HCT116 (cell line): ENCODE results near the gene USP48. TPM values are rescaled to one million over a fixed set of nuclear protein-coding genes. Genes with fewer than 3 reads are reported as not detected.

Experiments
- ATAC-seq: fragments of 200-7000 bp; cut with Tn5 transposase; 2 replicates; pipeline ENCODE4 v1.9.1; 2020; ENCODE audit warnings: mild to moderate bottlenecking, moderate library complexity
- BruUV-seq: library from RNA; stranded (reverse); fragments of 400-500 nt; replicated peaks from 2 replicates; lab custom pipeline; 2021; lab: Mats Ljungman, UMichigan
- CTCF ChIA-PET: fragments of 300-600 bp; sonication (Branson Sonifier 250); formaldehyde crosslinking; loops from one replicate; lab custom pipeline; 2021; ENCODE audit warnings: antibody characterized with exemption; lab: Charles Lee
- POLR2A ChIA-PET: fragments of 300-600, 350-600 bp; sonication (Branson Sonifier 250); formaldehyde crosslinking; loops from one replicate; lab custom pipeline; 2021; ENCODE audit warnings: antibody characterized with exemption; lab: Charles Lee
- RAD21 ChIA-PET, 2 experiments: fragments of 300-600 bp; sonication (Branson Sonifier 250); formaldehyde crosslinking; loops; one replicate each; lab custom pipeline; 2023; ENCODE audit warnings: low total read pairs in 2 of 2; ENCODE audit not compliant: uncharacterized antibody in 2 of 2, unreplicated experiment in 2 of 2, low non-redundant PET in 1 of 2; lab: Charles Lee
- DNase-seq: peaks from one replicate; pipeline ENCODE4 v3.0.0-alpha.2; 2010; ENCODE audit warnings: low read depth, low spot score
- H2AFZ ChIP-seq: fragments of 200-600 bp; shearing (Covaris generic), sonication (generic); 2 replicates; pipeline ENCODE4 v1.6.1; 2017; ENCODE audit warnings: low read depth, mixed run types, mixed read lengths, antibody characterized with exemption, low read length; ENCODE audit not compliant: poor library complexity, severe bottlenecking
- H3K27ac ChIP-seq: 2 replicates; pipeline ENCODE4 v1.5.1; 2012; ENCODE audit warnings: low read depth, low read length
- H3K27me3 ChIP-seq: fragments of 200-600 bp; sonication (generic); 2 replicates; pipeline ENCODE4 v1.6.1; 2016; ENCODE audit warnings: mixed run types, low read length, mixed read lengths; ENCODE audit not compliant: insufficient read depth
- H3K36me3 ChIP-seq, 2 experiments: fragments of 200-500 bp in 1 of 2; fragments of 200-600 bp in 1 of 2; sonication (Bioruptor generic) in 1 of 2; sonication (generic) in 1 of 2; 2 replicates each; pipeline versions ENCODE4 v1.5.1 to v1.6.1; 2014 to 2016; ENCODE audit warnings: low read length in 2 of 2, inconsistent platforms in 1 of 2, mixed read lengths in 1 of 2, mixed run types in 1 of 2; ENCODE audit not compliant: insufficient read depth in 2 of 2, control insufficient read depth in 1 of 2
- H3K4me1 ChIP-seq, 2 experiments: fragments of 200-600 bp in 1 of 2; sonication (generic) in 1 of 2; 2 replicates each; pipeline versions ENCODE4 v1.5.1 to v1.6.1; 2012 to 2017; ENCODE audit warnings: low read length in 2 of 2, inconsistent platforms in 1 of 2, mild to moderate bottlenecking in 1 of 2, mixed read lengths in 1 of 2, mixed run types in 1 of 2, moderate library complexity in 1 of 2; ENCODE audit not compliant: insufficient read depth in 2 of 2, control insufficient read depth in 1 of 2
- H3K4me2 ChIP-seq: fragments of 200-600 bp; sonication (generic); 2 replicates; pipeline ENCODE4 v1.6.1; 2017; ENCODE audit warnings: mixed run types, low read length, mixed read lengths
- H3K4me3 ChIP-seq, 2 experiments: fragments of 200-600 bp in 1 of 2; sonication (generic) in 1 of 2; replicated peaks in 1 of 2; 2 replicates each; pipeline ENCODE4 v1.5.1; 2011 to 2016; ENCODE audit warnings: low read length in 2 of 2, control low read depth in 1 of 2, low read depth in 1 of 2, mild to moderate bottlenecking in 1 of 2, mixed read lengths in 1 of 2, mixed run types in 1 of 2
- H3K79me2 ChIP-seq: fragments of 200-600 bp; sonication (generic); 2 replicates; pipeline ENCODE4 v1.6.1; 2017; ENCODE audit warnings: mild to moderate bottlenecking, mixed run types, low read length, moderate library complexity, mixed read lengths; ENCODE audit not compliant: insufficient read depth
- H3K9ac ChIP-seq: fragments of 200-600 bp; sonication (generic); 2 replicates; pipeline ENCODE4 v1.6.1; 2016; ENCODE audit warnings: low read length, mixed read lengths
- H3K9me2 ChIP-seq: fragments of 200-600 bp; sonication (generic), shearing (Covaris generic); 2 replicates; pipeline ENCODE4 v1.6.1; 2017; ENCODE audit warnings: mixed run types, mild to moderate bottlenecking, moderate library complexity; ENCODE audit not compliant: insufficient read depth
- H3K9me3 ChIP-seq, 2 experiments: fragments of 200-500 bp in 1 of 2; fragments of 200-600 bp in 1 of 2; sonication (Bioruptor generic) in 1 of 2; sonication (generic) in 1 of 2; 2 replicates each; pipeline ENCODE4 v1.6.1; 2014 to 2017; ENCODE audit warnings: low read length in 2 of 2, mixed read lengths in 2 of 2, inconsistent platforms in 1 of 2, low read depth in 1 of 2, mild to moderate bottlenecking in 1 of 2, mixed run types in 1 of 2, moderate library complexity in 1 of 2; ENCODE audit not compliant: control insufficient read depth in 1 of 2, insufficient read depth in 1 of 2
- H4K20me1 ChIP-seq: fragments of 200-600 bp; sonication (generic), shearing (Covaris generic); 2 replicates; pipeline ENCODE4 v1.6.1; 2017; ENCODE audit warnings: mixed run types, mild to moderate bottlenecking, moderate library complexity; ENCODE audit not compliant: insufficient read depth
- CBX3 ChIP-seq: IDR thresholded peaks from 2 replicates; pipeline ENCODE4 v1.6.1; 2012; ENCODE audit warnings: low read depth
- CTCF ChIP-seq, 3 experiments: fragments of 200-600 bp in 1 of 3; sonication (generic) in 1 of 3; IDR thresholded peaks in 2 of 3; conservative IDR thresholded peaks in 1 of 3; 2 replicates each; pipeline ENCODE4 v1.5.1; 2012 to 2017; ENCODE audit warnings: low read depth in 2 of 3, low read length in 2 of 3, antibody characterized with exemption in 1 of 3, borderline replicate concordance in 1 of 3, control low read depth in 1 of 3, mild to moderate bottlenecking in 1 of 3, mixed read lengths in 1 of 3, mixed run types in 1 of 3, moderate library complexity in 1 of 3; ENCODE audit not compliant: insufficient read depth in 1 of 3
- ELF1 ChIP-seq: IDR thresholded peaks from 2 replicates; pipeline ENCODE4 v1.6.1; 2012; ENCODE audit warnings: low read depth, borderline replicate concordance
- EZH2 ChIP-seq: fragments of 200-600 bp; sonication (generic); IDR thresholded peaks from 2 replicates; pipeline ENCODE4 v1.6.1; 2017; ENCODE audit warnings: antibody characterized with exemption, mixed run types
- JUND ChIP-seq: IDR thresholded peaks from 2 replicates; pipeline ENCODE4 v1.6.1; 2012
- MAX ChIP-seq: IDR thresholded peaks from 2 replicates; pipeline ENCODE4 v1.6.1; 2012
- RAD21 ChIP-seq: IDR thresholded peaks from 2 replicates; pipeline ENCODE4 v1.6.1; 2012; ENCODE audit warnings: low read depth, mild to moderate bottlenecking
- SIN3A ChIP-seq: IDR thresholded peaks from 2 replicates; pipeline ENCODE4 v1.6.1; 2012; ENCODE audit warnings: low read depth
- SP1 ChIP-seq: IDR thresholded peaks from 2 replicates; pipeline ENCODE4 v1.6.1; 2012; ENCODE audit warnings: low read depth
- SRF ChIP-seq: IDR thresholded peaks from 2 replicates; pipeline ENCODE4 v1.6.1; 2012; ENCODE audit warnings: low read depth
- TCF7L2 ChIP-seq: IDR thresholded peaks from 2 replicates; pipeline ENCODE4 v1.7.0; 2011; ENCODE audit warnings: borderline replicate concordance, inconsistent platforms; ENCODE audit not compliant: insufficient read depth, insufficient read length; ENCODE audit errors: extremely low read depth
- YY1 ChIP-seq: IDR thresholded peaks from 2 replicates; pipeline ENCODE4 v1.6.1; 2011; ENCODE audit warnings: low read length, low read depth, moderate library complexity, mild to moderate bottlenecking; ENCODE audit not compliant: insufficient replicate concordance; ENCODE audit errors: extremely low read depth
- ZFX ChIP-seq: fragments of 450-650 bp; IDR thresholded peaks from 2 replicates; pipeline ENCODE4 v1.6.1; 2017
- intact Hi-C: fragments of 100-400 bp; cut with micrococcal nuclease; formaldehyde crosslinking; loops from 2 replicates; pipeline ENCODE4 v1.10.0; 2022
- total RNA-seq: library from RNA; stranded (reverse); gene quantifications from one replicate; pipeline ENCODE4 v1.2.1, GENCODE V29; 2021; ENCODE audit not compliant: unreplicated experiment

USP48 gene
- total RNA-seq, 1 experiment from 2014 or later = 54.8 TPM

GRCh38 chr1:21763236-21763635 lies 19.7 kb downstream of the USP48 start:
- Histone ChIP-seq H4K20me1 (no peaks in the 10 kb centered on the region), H3K27ac (no peak overlapping the region), H3K9ac (no peak overlapping the region), H3K4me1 (peaks cover 22 to 24% of the 10 kb centered on the region in 2 experiments), H3K9me2 (no peaks in the 10 kb centered on the region), H2AFZ (no peak overlapping the region), H3K9me3 (no peaks in the 10 kb centered on the region), H3K79me2 (peaks cover 94% of the 10 kb centered on the region), H3K27me3 (no peaks in the 10 kb centered on the region), H3K36me3 (no peaks in the 10 kb centered on the region), H3K4me3 (no peak overlapping the region), H3K4me2 (no peak overlapping the region)
- CTCF ChIA-PET = interaction anchor here (0.7 kb wide), 1 partner anchor 38 kb away, joined by 3 read pairs; no protein-coding TSS in a partner anchor
- RAD21 ChIA-PET = no interaction called here
- TF ChIP-seq MAX = no peak
- no peak for TF ChIP-seq RAD21
- no peak for TF ChIP-seq SP1
- TF ChIP-seq CBX3 = no peak
- no peak for TF ChIP-seq EZH2
- TF ChIP-seq ELF1 = no peak
- no peak for TF ChIP-seq SRF
- no peak for TF ChIP-seq YY1
- no peak for TF ChIP-seq SIN3A
- TF ChIP-seq CTCF (IDR thresholded peaks at IDR 0.05 in 2 of 3, conservative IDR thresholded peaks at IDR 0.05 in 1 of 3; ENCODE audit: borderline replicate concordance in 1 of 3, insufficient read depth in 1 of 3, low read depth in 2 of 3, low read length in 2 of 3) = no peak
- TF ChIP-seq JUND = no peak
- TF ChIP-seq TCF7L2 = no peak
- TF ChIP-seq ZFX = no peak
- ATAC-seq = no peak
- POLR2A ChIA-PET = no interaction called here
- DNase-seq = no peak
- intact Hi-C loops = no loop called here
- no TSS peak for BruUV-seq
